Brain microvascular endothelial cell (primary cell): Measurements from ENCODE around the gene FARSB.

ENCODE experiments used
- DNase-seq: peaks from one replicate; pipeline ENCODE4 v3.0.0-alpha.2; 2020
- H3K27ac ChIP-seq: fragments of 250-450 bp; sonication (Bioruptor Pico); 2 replicates; pipeline ENCODE4 v1.5.1; 2020; ENCODE audit warnings: mild to moderate bottlenecking, moderate library complexity
- H3K27me3 ChIP-seq: fragments of 250-450 bp; sonication (Bioruptor Pico); replicated peaks from 2 replicates; pipeline ENCODE4 v1.5.1; 2020; ENCODE audit warnings: mild to moderate bottlenecking
- H3K36me3 ChIP-seq: fragments of 250-450 bp; sonication (Bioruptor Pico); replicated peaks from 2 replicates; pipeline ENCODE4 v1.5.1; 2020; ENCODE audit warnings: mild to moderate bottlenecking
- H3K4me3 ChIP-seq: 2 replicates; pipeline ENCODE4 v1.5.1; 2011; ENCODE audit warnings: low read depth, mild to moderate bottlenecking, control low read depth, low read length, moderate library complexity
- CTCF ChIP-seq: IDR thresholded peaks from 2 replicates; pipeline ENCODE4 v1.5.1; 2011; ENCODE audit warnings: low read depth, mild to moderate bottlenecking, moderate library complexity, low read length, control low read depth, inconsistent platforms; ENCODE audit errors: missing control alignments
- in situ Hi-C: cut with HindIII; loops from 2 replicates; pipeline ENCODE4 v1.10.0; 2017; ENCODE audit warnings: low sequenced_read_pairs, low pct_ligation_motif_present

Gene FARSB

GRCh38 chr2:222621893-222622292, 34.0 kb downstream of the FARSB start:
- no peak overlapping the region for H3K27ac ChIP-seq
- TF ChIP-seq CTCF = no peak
- H3K4me3 ChIP-seq = no peak overlapping the region
- H3K36me3 ChIP-seq = peaks cover 50% of the 10 kb centered on the region
- no peaks in the 10 kb centered on the region for H3K27me3 ChIP-seq
- in situ Hi-C loops = no loop called here
- DNase-seq = no peak

GRCh38 chr2:222615320-222615719, 40.6 kb downstream of the FARSB start:
- no peak for TF ChIP-seq CTCF
- no peak for DNase-seq
- Histone ChIP-seq H3K36me3 (peaks cover 9% of the 10 kb centered on the region), H3K27ac (no peak overlapping the region), H3K27me3 (no peaks in the 10 kb centered on the region), H3K4me3 (no peak overlapping the region)
- in situ Hi-C loops = no loop called here

GRCh38 chr2:222613715-222614331, 42.1 kb downstream of the FARSB start:
- Histone ChIP-seq H3K27ac (no peak overlapping the region), H3K36me3 (peaks cover 2% of the 10 kb centered on the region), H3K4me3 (no peak overlapping the region), H3K27me3 (no peaks in the 10 kb centered on the region)
- TF ChIP-seq CTCF = peak; percentile 86
- peak; percentile 40 for DNase-seq
- in situ Hi-C loops = no loop called here

GRCh38 chr2:222611684-222612083, 44.2 kb downstream of the FARSB start:
- no peak for DNase-seq
- in situ Hi-C loops = no loop called here
- H3K36me3 ChIP-seq = peaks cover 2% of the 10 kb centered on the region
- H3K27ac ChIP-seq = no peak overlapping the region
- TF ChIP-seq CTCF = no peak
- H3K27me3 ChIP-seq = no peaks in the 10 kb centered on the region
- no peak overlapping the region for H3K4me3 ChIP-seq

GRCh38 chr2:222610746-222611145, 45.1 kb downstream of the FARSB start:
- DNase-seq = no peak
- in situ Hi-C loops = no loop called here
- H3K27ac ChIP-seq = no peak overlapping the region
- TF ChIP-seq CTCF = peak; percentile 23
- no peak overlapping the region for H3K4me3 ChIP-seq
- H3K27me3 ChIP-seq = no peaks in the 10 kb centered on the region
- H3K36me3 ChIP-seq = peaks cover 2% of the 10 kb centered on the region

GRCh38 chr2:222609381-222609780, 46.5 kb downstream of the FARSB start:
- Histone ChIP-seq H3K27me3 (no peaks in the 10 kb centered on the region), H3K36me3 (peaks cover 2% of the 10 kb centered on the region), H3K27ac (no peak overlapping the region), H3K4me3 (no peak overlapping the region)
- no peak for TF ChIP-seq CTCF
- no peak for DNase-seq
- in situ Hi-C loops = no loop called here
